OCI-LY7 (cell line): ENCODE data around the gene LILRB5.

Source experiments
- CTCF ChIP-seq: fragments of 200-600 bp; sonication (generic); conservative IDR thresholded peaks from 2 replicates; pipeline ENCODE4 v1.5.1; 2014; ENCODE audit warnings: mild to moderate bottlenecking, antibody characterized with exemption, low read length, moderate library complexity, mixed read lengths
- EZH2phosphoT487 ChIP-seq: fragments of 200-600 bp; sonication (generic); IDR thresholded peaks from 2 replicates; pipeline ENCODE4 v1.6.1; 2018; ENCODE audit warnings: low read depth, borderline replicate concordance, mild to moderate bottlenecking, mixed run types, antibody characterized with exemption, low read length, moderate library complexity, mixed read lengths

- TF ChIP-seq CTCF: no peak
- no peak for TF ChIP-seq EZH2phosphoT487
Observed at GRCh38 chr19:54216869-54217268, 40.2 kb downstream of the LILRB5 start.
